HFF-Myc (cell line): Measurements from ENCODE around the gene MRPS24.
"Not testable (repeated sequence)": the region's sequence is repeated elsewhere in the genome, so short reads cannot be mapped to it uniquely, and the experiment has no call there.

Experiments used
- DNase-seq: peaks from one replicate; pipeline ENCODE4 v3.0.0-alpha.2; 2011; ENCODE audit warnings: low read depth; ENCODE audit errors: extremely low read depth
- H3K4me3 ChIP-seq: replicated peaks from 2 replicates; pipeline ENCODE4 v1.5.1; 2011; ENCODE audit warnings: low read depth, mild to moderate bottlenecking, control low read depth, low read length
- CTCF ChIP-seq: IDR thresholded peaks from 2 replicates; pipeline ENCODE4 v1.5.1; 2012; ENCODE audit warnings: mild to moderate bottlenecking, low read depth, low read length, control low read depth; ENCODE audit errors: missing control alignments

The MRPS24 gene

DNA sequence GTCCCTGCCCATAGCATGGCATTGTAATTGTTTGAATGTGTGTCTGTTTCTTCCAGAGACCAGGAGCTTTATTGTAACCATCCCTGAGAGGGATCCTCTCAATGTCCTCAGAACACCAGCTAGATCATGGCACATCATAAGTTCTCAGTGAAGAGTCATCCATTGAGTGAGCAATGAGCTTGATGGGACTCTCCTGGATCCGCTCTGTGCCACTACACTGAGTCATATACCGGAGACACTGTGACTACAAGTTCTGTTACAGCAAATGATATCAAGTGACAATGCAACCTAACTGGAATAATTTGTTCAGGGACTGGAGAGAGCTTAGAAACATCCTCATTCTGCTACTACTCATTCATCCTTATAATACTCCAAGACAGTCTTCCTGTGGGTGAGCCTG lies 25.1 kb downstream of the MRPS24 start:
- H3K4me3 ChIP-seq = no peak overlapping the region
- no peak for DNase-seq
- TF ChIP-seq CTCF = no peak

GRCh38 chr7:43843296-43843695 lies 26.0 kb downstream of the MRPS24 start:
- no peak for TF ChIP-seq CTCF
- no peak for DNase-seq
- H3K4me3 ChIP-seq = no peak overlapping the region

DNA sequence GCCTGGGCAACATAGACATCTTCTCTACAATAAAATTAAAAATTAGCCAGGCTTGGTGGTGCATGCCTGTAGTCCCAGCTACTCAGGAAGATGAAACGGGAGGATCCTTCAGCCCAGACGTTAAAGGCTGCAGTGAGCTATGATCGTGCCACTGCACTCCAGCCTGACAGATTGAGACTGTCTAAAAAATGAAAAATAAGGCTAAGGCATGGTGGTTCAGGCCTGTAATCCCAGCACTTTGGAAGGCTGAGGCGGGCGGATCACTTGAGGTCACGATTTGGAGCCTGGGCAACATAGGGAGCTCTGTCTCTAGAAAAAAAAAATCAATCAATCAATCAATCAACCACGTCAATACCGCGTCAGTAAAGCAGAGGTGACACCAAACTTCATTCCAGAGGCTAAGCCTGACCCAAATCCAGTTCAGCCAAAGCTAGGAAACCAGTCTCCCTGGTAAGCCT lies 31.1 kb downstream of the MRPS24 start:
- no peak overlapping the region for H3K4me3 ChIP-seq
- TF ChIP-seq CTCF = no peak
- DNase-seq = no peak

DNA sequence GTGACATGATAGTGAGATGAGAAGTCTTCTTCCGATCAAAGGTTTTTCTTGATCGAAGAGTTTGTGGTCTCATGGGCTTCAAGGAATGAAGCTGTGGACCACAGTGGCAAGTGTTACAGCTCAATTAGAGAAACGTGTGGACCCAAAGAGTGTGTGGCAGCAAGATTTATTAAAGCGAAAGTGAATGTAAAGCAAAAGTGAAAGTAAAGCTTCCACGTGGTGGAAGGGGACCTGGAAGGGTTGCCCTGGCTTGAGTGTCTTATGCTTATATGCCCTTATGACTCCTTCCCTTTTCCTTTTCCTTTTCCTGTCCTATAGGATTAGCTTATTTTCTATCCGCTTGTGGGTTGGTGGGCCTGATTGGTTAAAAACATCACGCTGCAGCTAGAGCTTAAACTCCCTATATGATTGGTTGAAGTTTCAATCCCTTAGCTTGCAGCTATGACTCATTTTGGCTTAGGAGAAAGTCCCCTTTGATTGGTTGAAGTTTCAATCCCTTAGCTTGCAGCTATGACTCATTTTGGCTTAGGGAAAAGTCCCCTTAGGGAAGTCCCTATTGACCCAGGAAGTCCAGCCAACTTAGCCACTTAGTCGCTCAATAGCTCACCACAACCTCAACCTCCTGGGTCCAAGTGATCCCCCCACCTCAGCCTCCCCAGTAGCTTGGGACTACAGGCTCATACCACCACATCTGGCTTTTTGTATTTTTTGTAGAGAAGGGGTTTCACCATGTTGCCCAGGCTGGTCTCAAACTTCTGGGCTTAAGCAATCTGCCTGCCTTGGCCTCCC lies 34.7 kb downstream of the MRPS24 start:
- H3K4me3 ChIP-seq = no peak overlapping the region

DNA sequence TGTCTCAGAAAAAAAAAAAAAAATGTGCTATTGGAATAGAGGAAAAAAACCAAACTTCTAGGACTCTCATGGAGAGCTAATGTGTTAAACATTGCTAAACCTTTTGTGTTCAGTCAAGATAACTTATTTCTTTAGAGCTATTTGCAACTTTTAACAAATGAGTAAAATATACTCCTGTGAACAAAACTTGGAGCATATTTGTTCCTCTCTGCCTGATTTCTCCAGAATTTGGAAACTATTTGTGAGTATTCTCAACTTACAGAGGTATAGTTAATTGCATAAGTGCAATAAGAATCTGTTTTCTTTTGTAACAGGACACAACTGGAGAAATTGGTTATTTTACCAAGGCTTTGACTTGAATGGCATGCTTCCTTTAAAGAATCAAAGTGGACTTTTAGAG lies 38.4 kb downstream of the MRPS24 start:
- not testable (repeated sequence) for H3K4me3 ChIP-seq, DNase-seq

More for the DNA sequence above, 34.7 kb downstream of the MRPS24 start:
- no peak for DNase-seq
- TF ChIP-seq CTCF = no peak

DNA sequence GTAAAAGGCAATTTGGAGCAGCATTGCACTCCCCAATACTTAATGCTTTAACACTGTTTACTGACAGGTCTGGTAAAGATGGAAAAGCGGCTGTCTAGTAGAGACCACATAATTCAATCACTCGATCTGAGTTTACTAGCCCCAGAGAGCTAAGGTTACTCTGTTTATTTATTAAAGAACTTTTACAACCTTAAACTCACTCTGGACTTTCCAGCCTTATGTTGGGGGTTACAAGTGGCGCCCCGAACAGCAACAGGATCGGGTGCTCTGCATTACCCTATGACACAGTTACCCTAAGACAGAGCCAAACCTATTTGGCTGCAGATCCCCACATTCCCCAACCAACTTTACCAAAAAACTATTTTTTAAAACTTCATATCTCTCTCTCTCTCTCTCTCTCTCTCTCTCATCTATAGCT lies 43.9 kb downstream of the MRPS24 start:
- TF ChIP-seq CTCF = no peak
- DNase-seq = no peak
- H3K4me3 ChIP-seq = no peak overlapping the region

GRCh38 chr7:43824963-43825362 lies 44.4 kb downstream of the MRPS24 start:
- no peak for TF ChIP-seq CTCF
- no peak overlapping the region for H3K4me3 ChIP-seq
- DNase-seq = no peak

DNA sequence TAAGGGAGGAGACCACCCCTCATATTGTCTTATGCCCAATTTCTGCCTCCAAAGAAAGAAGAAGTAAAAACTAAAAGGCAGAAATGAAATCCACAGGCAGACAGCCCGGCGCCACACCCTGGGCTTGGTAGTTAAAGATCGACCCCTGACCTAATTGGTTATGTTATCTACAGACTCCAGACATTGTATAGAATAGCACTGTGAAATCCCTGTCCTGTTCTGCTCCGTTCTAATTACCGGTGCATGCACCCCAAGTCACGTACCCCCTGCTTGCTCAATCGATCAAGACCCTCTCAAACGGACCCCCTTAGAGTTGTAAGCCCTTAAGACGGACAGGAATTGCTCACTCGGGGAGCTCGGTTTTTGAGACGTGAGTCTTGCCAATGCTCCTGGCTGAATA lies 44.8 kb downstream of the MRPS24 start:
- not testable (repeated sequence) for DNase-seq, H3K4me3 ChIP-seq
